A549 (cell line): Measurements from ENCODE around the gene KATNIP. TPM values are rescaled to one million over a fixed set of nuclear protein-coding genes. Genes with fewer than 3 reads are reported as not detected.

Source experiments
- ATAC-seq, 2 experiments: fragments of 200-7000 bp in 1 of 2; fragments of >200 bp in 1 of 2; cut with Nextera tagmentation in 1 of 2; cut with Tn5 transposase in 1 of 2; 3 replicates each; pipeline versions ENCODE4 v1.8.0 to v1.9.1; 2018 to 2020; ENCODE audit warnings: mild to moderate bottlenecking in 1 of 2, moderate library complexity in 1 of 2
- CTCF ChIA-PET: fragments of 300-600 bp; sonication (Branson Sonifier 250); formaldehyde crosslinking; extraction: SDS; loops from one replicate; lab custom pipeline; 2021; ENCODE audit warnings: antibody characterized with exemption, inconsistent platforms; lab: Yijun Ruan, JAX
- POLR2A ChIA-PET: fragments of 350-600 bp; formaldehyde crosslinking; extraction: SDS; loops from one replicate; lab custom pipeline; 2021; ENCODE audit warnings: antibody characterized with exemption, inconsistent platforms; lab: Yijun Ruan, JAX
- DNase-seq, 2 experiments: peaks; one replicate each; pipeline versions ENCODE4 v3.0.0 to v3.0.0-alpha.2; 2011 to 2016; ENCODE audit warnings: low read depth in 1 of 2, low spot score in 1 of 2
- FAIRE-seq: peaks from 2 replicates; lab custom pipeline; 2011; peaks lifted over from hg19 to GRCh38; lab: Jason Lieb, UNC
- H3K27ac ChIP-seq, 2 experiments: fragments of >200 bp; sonication (Bioruptor Twin); formaldehyde crosslinking; 3 replicates each; pipeline ENCODE4 v1.5.1; 2016 to 2017
- H3K4me1 ChIP-seq: fragments of >200 bp; sonication (Bioruptor Twin); formaldehyde crosslinking; 3 replicates; pipeline ENCODE4 v1.6.1; 2016
- H3K4me2 ChIP-seq: fragments of >200 bp; sonication (Bioruptor Twin); formaldehyde crosslinking; 3 replicates; pipeline ENCODE4 v1.6.1; 2016
- H3K4me3 ChIP-seq: fragments of >200 bp; sonication (Bioruptor Twin); formaldehyde crosslinking; 3 replicates; pipeline ENCODE4 v1.5.1; 2016
- H3K9me3 ChIP-seq: fragments of >200 bp; sonication (Bioruptor Twin); formaldehyde crosslinking; 3 replicates; pipeline ENCODE4 v1.6.1; 2016
- ATOH8 ChIP-seq: fragments of 250-450 bp; sonication (Bioruptor Pico); IDR thresholded peaks from 2 replicates; pipeline ENCODE4 v1.5.0; 2020; ENCODE audit warnings: low read depth, mild to moderate bottlenecking, moderate library complexity
- BHLHE40 ChIP-seq: IDR thresholded peaks from 2 replicates; pipeline ENCODE4 v1.6.1; 2012; ENCODE audit warnings: low read depth, low read length, inconsistent platforms
- CEBPB ChIP-seq, 2 experiments: fragments of >200 bp in 1 of 2; sonication (Bioruptor Twin) in 1 of 2; formaldehyde crosslinking in 1 of 2; IDR thresholded peaks; 2 replicates each; pipeline ENCODE4 v1.6.1; 2012 to 2016
- EHF ChIP-seq: fragments of 250-450 bp; sonication (Bioruptor Pico); IDR thresholded peaks from 2 replicates; pipeline ENCODE4 v1.5.0; 2020; ENCODE audit warnings: mild to moderate bottlenecking
- EHMT2 ChIP-seq: fragments of 200-600 bp; sonication (generic); IDR thresholded peaks from 2 replicates; pipeline ENCODE4 v1.6.1; 2016; ENCODE audit warnings: antibody characterized with exemption, low read depth, mild to moderate bottlenecking, moderate library complexity
- ELK1 ChIP-seq: fragments of 150-350 bp; IDR thresholded peaks from 2 replicates; pipeline ENCODE4 v1.6.1; 2014; ENCODE audit warnings: low read depth, mild to moderate bottlenecking, low read length
- ESRRA ChIP-seq: fragments of 150-350 bp; IDR thresholded peaks from 2 replicates; pipeline ENCODE4 v1.6.1; 2014; ENCODE audit warnings: mild to moderate bottlenecking, low read length, borderline replicate concordance
- FOXS1 ChIP-seq: fragments of 250-450 bp; sonication (Bioruptor Pico); IDR thresholded peaks from 2 replicates; pipeline ENCODE4 v1.5.0; 2020; ENCODE audit warnings: mild to moderate bottlenecking, moderate library complexity
- HDAC2 ChIP-seq: fragments of 200-600 bp; sonication (generic); IDR thresholded peaks from 2 replicates; pipeline ENCODE4 v1.6.1; 2016
- HMGXB4 ChIP-seq: fragments of 250-450 bp; sonication (Bioruptor Pico); IDR thresholded peaks from 2 replicates; pipeline ENCODE4 v1.5.0; 2021; ENCODE audit warnings: mild to moderate bottlenecking, moderate library complexity, borderline replicate concordance
- HOXB13 ChIP-seq: fragments of 250-450 bp; sonication (Bioruptor Pico); IDR thresholded peaks from 2 replicates; pipeline ENCODE4 v1.5.0; 2020; ENCODE audit warnings: low read depth, mild to moderate bottlenecking, moderate library complexity
- HOXB5 ChIP-seq: fragments of 250-450 bp; sonication (Bioruptor Pico); IDR thresholded peaks from 2 replicates; pipeline ENCODE4 v1.5.0; 2020; ENCODE audit warnings: mild to moderate bottlenecking, moderate library complexity
- KDM1A ChIP-seq: fragments of 200-600 bp; sonication (generic); IDR thresholded peaks from 2 replicates; pipeline ENCODE4 v1.6.1; 2016; ENCODE audit warnings: low read depth, mild to moderate bottlenecking
- MAFK ChIP-seq: fragments of 450-650 bp; IDR thresholded peaks from 2 replicates; pipeline ENCODE4 v1.6.1; 2014; ENCODE audit not compliant: partially characterized antibody
- MAX ChIP-seq: IDR thresholded peaks from 2 replicates; pipeline ENCODE4 v1.6.1; 2012
- MAZ ChIP-seq: fragments of 150-350 bp; IDR thresholded peaks from 2 replicates; pipeline ENCODE4 v1.6.1; 2014; ENCODE audit warnings: antibody characterized with exemption, low read depth, low read length, borderline replicate concordance
- MYC ChIP-seq: IDR thresholded peaks from 2 replicates; pipeline ENCODE4 v1.6.1; 2012; ENCODE audit warnings: mild to moderate bottlenecking, inconsistent platforms, low read length, improper control_type of control experiment, borderline replicate concordance
- NPAS2 ChIP-seq: fragments of 250-450 bp; sonication (Bioruptor Pico); IDR thresholded peaks from 2 replicates; pipeline ENCODE4 v1.8.0; 2022; ENCODE audit warnings: mild to moderate bottlenecking, moderate library complexity, borderline replicate concordance
- NR3C1 ChIP-seq: fragments of >200 bp; sonication (Bioruptor Twin); formaldehyde crosslinking; IDR thresholded peaks from 3 replicates; pipeline ENCODE4 v1.6.1; 2017
- REST ChIP-seq: fragments of 200-600 bp; sonication (generic); IDR thresholded peaks from 2 replicates; pipeline ENCODE4 v1.6.1; 2016; ENCODE audit warnings: antibody characterized with exemption, mild to moderate bottlenecking, moderate library complexity
- RNF2 ChIP-seq: fragments of 200-600 bp; sonication (generic); IDR thresholded peaks from 2 replicates; pipeline ENCODE4 v1.6.1; 2016; ENCODE audit warnings: low read depth, mild to moderate bottlenecking, antibody characterized with exemption, moderate library complexity, borderline replicate concordance
- SMC3 ChIP-seq: fragments of >200 bp; sonication (Bioruptor Twin); formaldehyde crosslinking; IDR thresholded peaks from 3 replicates; pipeline ENCODE4 v1.6.1; 2018; ENCODE audit warnings: inconsistent platforms
- TP53 ChIP-seq: fragments of 250-450 bp; sonication (Bioruptor Pico); IDR thresholded peaks from 2 replicates; pipeline ENCODE4 v1.5.0; 2021; ENCODE audit warnings: mild to moderate bottlenecking, moderate library complexity
- WGBS: methylation state at CpG from one replicate; pipeline ENCODE4 v1.1.6; 2017; ENCODE audit errors: missing lambda C conversion rate; 5-methylcytosine and 5-hydroxymethylcytosine counted together
- polyA plus RNA-seq, 4 experiments: library from polyadenylated mRNA; depleted of rRNA in 3 of 4; stranded (reverse); fragments of >200 nt; fragmentation: RNase III in 1 of 4; extraction: RNeasy Plus Mini Kit Qiagen cat#74134 plus additional on column Dnase treatment in 1 of 4; gene quantifications; 2 replicates in 3 of 4; 3 replicates in 1 of 4; pipeline ENCODE4 v1.2.3, GENCODE V29; 2011 to 2017

The KATNIP gene
- polyA plus RNA-seq, 2 of the 4 experiments (the other 2 are of a cell fraction), result 12.8 to 27.1 TPM

- no peak overlapping the region for H3K27ac ChIP-seq
- ChIA-PET CTCF (interaction anchor here (4.4 kb wide), 1 partner anchor 8 kb away, joined by 17 read pairs; no protein-coding TSS in a partner anchor), POLR2A (no interaction called here)
- DNase-seq (no peak), ATAC-seq (no peak), FAIRE-seq (no peak)
- TF ChIP-seq MAFK (no peak), MAZ (no peak), RNF2 (no peak), TP53 (no peak), MYC (no peak), CEBPB (IDR thresholded peaks at IDR 0.05) (no peak), BHLHE40 (no peak), NR3C1 (no peak), EHF (CRISPR knock-in tag) (no peak), ATOH8 (no peak), FOXS1 (CRISPR knock-in tag) (no peak), EHMT2 (no peak), NPAS2 (CRISPR knock-in tag) (no peak)
- no peak overlapping the region for H3K4me3 ChIP-seq
- 94% methylated on average over 4 of the region's 4 CpGs for WGBS
- H3K4me1 ChIP-seq, result no peaks in the 10 kb centered on the region
- no peaks in the 10 kb centered on the region for H3K9me3 ChIP-seq
- H3K4me2 ChIP-seq, result no peak overlapping the region
Observed at GRCh38 chr16:27596411-27596810, 46.5 kb downstream of the KATNIP start.

- Histone ChIP-seq H3K9me3 (no peaks in the 10 kb centered on the region), H3K27ac (no peak overlapping the region), H3K4me3 (no peak overlapping the region), H3K4me2 (no peak overlapping the region), H3K4me1 (no peaks in the 10 kb centered on the region)
- ChIA-PET POLR2A (no interaction called here), CTCF (interaction anchor here (0.9 kb wide), 1 partner anchor 8 kb away, joined by 3 read pairs; no protein-coding TSS in a partner anchor)
- ATAC-seq (no peak), DNase-seq (no peak), FAIRE-seq (no peak)
- 85% methylated on average over 3 of the region's 3 CpGs for WGBS
- TF ChIP-seq HOXB13 (CRISPR knock-in tag), result no peak
- TF ChIP-seq MAFK, result no peak
- no peak for TF ChIP-seq KDM1A
- TF ChIP-seq SMC3, result no peak
- no peak for TF ChIP-seq BHLHE40
- no peak for TF ChIP-seq TP53
- TF ChIP-seq HDAC2, result no peak
- no peak for TF ChIP-seq REST
- TF ChIP-seq HMGXB4 (CRISPR knock-in tag), result no peak
- no peak for TF ChIP-seq ELK1
- no peak for TF ChIP-seq MAZ
- TF ChIP-seq HOXB5 (CRISPR knock-in tag), result no peak
- TF ChIP-seq ESRRA, result no peak
- TF ChIP-seq MAX, result no peak
Observed at GRCh38 chr16:27597361-27597760, 47.4 kb downstream of the KATNIP start.
